ENCODE measurements around the gene SLC28A3. TPM values are rescaled to one million over a fixed set of nuclear protein-coding genes. Genes with fewer than 3 reads are reported as not detected.

The SLC28A3 gene
- total and polyA plus RNA-seq, 2 donors (not counting 3 experiments of a cell fraction or from before 2014, with no cell fraction given) = not detected

GRCh38 chr9:84296146-84296843 is 44.3 kb downstream of the SLC28A3 start:
- H3K4me1 ChIP-seq (ENCODE audit: control insufficient read depth, extremely low read depth, insufficient read depth, low read length) = no peaks in the 10 kb centered on the region
- no peaks in the 10 kb centered on the region for H3K36me3 ChIP-seq (ENCODE audit: control insufficient read depth in 2 of 2, extremely low read depth in 1 of 2, insufficient read depth in 2 of 2, low read length in 2 of 2)
- H3K79me2 ChIP-seq (ENCODE audit: control insufficient read depth, insufficient read depth, low read length) = no peaks in the 10 kb centered on the region
- no peak overlapping the region for H3K27ac ChIP-seq (ENCODE audit: insufficient read depth, low read depth, low read length)
- BruUV-seq (replicated peaks) = no TSS peak
- no peak for DNase-seq (ENCODE audit: low read depth, low spot score)
- no peak overlapping the region for H3K4me3 ChIP-seq (replicated peaks in 1 of 3; ENCODE audit: insufficient read depth in 1 of 3, low read depth in 1 of 3, low read length in 3 of 3)
- no peak overlapping the region for H2AFZ ChIP-seq (ENCODE audit: low read depth, low read length)
- ChIA-PET POLR2A (no interaction called here), CTCF (interaction anchor here (1.0 kb wide), 1 partner anchor 35 kb away, joined by 5 read pairs; no protein-coding TSS in a partner anchor)
- no peaks in the 10 kb centered on the region for H3K9me3 ChIP-seq (replicated peaks; ENCODE audit: control insufficient read depth, insufficient read depth, low read length)
- H3K9ac ChIP-seq (replicated peaks; ENCODE audit: extremely low read depth, insufficient read depth, low read length) = no peak overlapping the region
- H3K9me1 ChIP-seq (replicated peaks; ENCODE audit: control insufficient read depth, extremely low read depth, insufficient read depth, low read length) = no peaks in the 10 kb centered on the region
- no peak for FAIRE-seq
- dilution Hi-C loops (cut with MboI; ENCODE audit: extremely low pct_ligation_motif_present, low sequenced_read_pairs) = no loop called here
- TF ChIP-seq MYC (IDR thresholded peaks at IDR 0.05; ENCODE audit: low read depth, low read length) = no peak
- no peak for TF ChIP-seq FOS (IDR thresholded peaks at IDR 0.05; ENCODE audit: borderline replicate concordance, insufficient read depth, low read length)
- no peak for TF ChIP-seq EZH2 (IDR thresholded peaks at IDR 0.05; ENCODE audit: borderline replicate concordance, low read depth, low read length, severe bottlenecking)
- no peak for TF ChIP-seq POLR2A (IDR thresholded peaks at IDR 0.05; ENCODE audit: low read depth, low read length)
- no peak for TF ChIP-seq JUN (IDR thresholded peaks at IDR 0.05; ENCODE audit: borderline replicate concordance, insufficient read depth, insufficient read length, low read depth)
- TF ChIP-seq POLR2AphosphoS5 (IDR thresholded peaks at IDR 0.05; ENCODE audit: insufficient read depth, low read depth, low read length) = no peak
- TF ChIP-seq MAX (IDR thresholded peaks at IDR 0.05; ENCODE audit: insufficient read depth, insufficient read length) = no peak
- H3K27me3 ChIP-seq (ENCODE audit: control insufficient read depth in 2 of 2, insufficient read depth in 2 of 2, low read length in 2 of 2) = peaks cover 3 to 5% of the 10 kb centered on the region in 2 experiments
- no peak overlapping the region for H3K4me2 ChIP-seq (ENCODE audit: insufficient read depth, low read length)
- no peaks in the 10 kb centered on the region for H4K20me1 ChIP-seq (replicated peaks; ENCODE audit: control insufficient read depth, extremely low read depth, insufficient read depth, low read length)
- intact Hi-C loops (cut with micrococcal nuclease) = no loop called here
